Measurements from ENCODE around the gene ASB6.
"Not testable (repeated sequence)": the region's sequence is repeated elsewhere in the genome, so short reads cannot be mapped to it uniquely, and the experiment has no call there.

Gene ASB6

GRCh38 chr9:129637673-129638439, 4.1 kb downstream of the ASB6 start:
- peaks cover 51% of the 10 kb centered on the region for H3K79me2 ChIP-seq (ENCODE audit: insufficient read depth, low read length)
- H3K9ac ChIP-seq (ENCODE audit: low read depth, low read length) = no peak overlapping the region
- H3K9me3 ChIP-seq (ENCODE audit: insufficient read depth, low read length, severe bottlenecking) = no peaks in the 10 kb centered on the region
- H3K4me1 ChIP-seq (ENCODE audit: insufficient read depth, low read length) = peaks cover 32% of the 10 kb centered on the region
- H2AFZ ChIP-seq (ENCODE audit: low read depth, low read length) = no peak overlapping the region
- no peak overlapping the region for H3K27ac ChIP-seq (ENCODE audit: low read length)
- no peak for TF ChIP-seq EZH2 (IDR thresholded peaks at IDR 0.05; ENCODE audit: borderline replicate concordance, low read depth, low read length, severe bottlenecking)
- no peak for TF ChIP-seq CTCF (IDR thresholded peaks at IDR 0.05; ENCODE audit: borderline replicate concordance, extremely low read depth, low read length, poor library complexity, severe bottlenecking)
- peaks cover 62% of the 10 kb centered on the region for H3K36me3 ChIP-seq (ENCODE audit: insufficient read depth, low read length)
- DNase-seq = no peak
- no peaks in the 10 kb centered on the region for H3K27me3 ChIP-seq (ENCODE audit: insufficient read depth, low read length, poor library complexity)
- peaks cover 73% of the 10 kb centered on the region for H4K20me1 ChIP-seq (ENCODE audit: insufficient read depth, low read length)
- H3K4me3 ChIP-seq (ENCODE audit: low read depth in 1 of 2, low read length in 2 of 2) = no peak overlapping the region
- no peak overlapping the region for H3K4me2 ChIP-seq (ENCODE audit: insufficient read depth, low read length)
- no peak for ATAC-seq (ENCODE audit: insufficient read depth, low read depth)

GRCh38 chr9:129637102-129637501, 4.8 kb downstream of the ASB6 start:
- Histone ChIP-seq H3K27ac (ENCODE audit: low read length) (no peak overlapping the region), H3K79me2 (ENCODE audit: insufficient read depth, low read length) (peaks cover 59% of the 10 kb centered on the region), H3K4me2 (ENCODE audit: insufficient read depth, low read length) (no peak overlapping the region), H4K20me1 (ENCODE audit: insufficient read depth, low read length) (peaks cover 80% of the 10 kb centered on the region), H3K4me3 (ENCODE audit: low read depth in 1 of 2, low read length in 2 of 2) (no peak overlapping the region), H3K27me3 (ENCODE audit: insufficient read depth, low read length, poor library complexity) (no peaks in the 10 kb centered on the region), H3K9me3 (ENCODE audit: insufficient read depth, low read length, severe bottlenecking) (no peaks in the 10 kb centered on the region), H3K9ac (ENCODE audit: low read depth, low read length) (no peak overlapping the region), H3K4me1 (ENCODE audit: insufficient read depth, low read length) (peaks cover 27% of the 10 kb centered on the region), H3K36me3 (ENCODE audit: insufficient read depth, low read length) (peaks cover 69% of the 10 kb centered on the region), H2AFZ (ENCODE audit: low read depth, low read length) (no peak overlapping the region)
- TF ChIP-seq CTCF (IDR thresholded peaks at IDR 0.05; ENCODE audit: borderline replicate concordance, extremely low read depth, low read length, poor library complexity, severe bottlenecking) (no peak), EZH2 (IDR thresholded peaks at IDR 0.05; ENCODE audit: borderline replicate concordance, low read depth, low read length, severe bottlenecking) (no peak)
- no peak for DNase-seq
- ATAC-seq (ENCODE audit: insufficient read depth, low read depth) = no peak

GRCh38 chr9:129636343-129636742, 5.6 kb downstream of the ASB6 start:
- peaks cover 84% of the 10 kb centered on the region for H4K20me1 ChIP-seq (ENCODE audit: insufficient read depth, low read length)
- not testable (repeated sequence) for H3K4me2 ChIP-seq (ENCODE audit: insufficient read depth, low read length); H2AFZ ChIP-seq (ENCODE audit: low read depth, low read length); H3K27me3 ChIP-seq (ENCODE audit: insufficient read depth, low read length, poor library complexity); DNase-seq; H3K4me3 ChIP-seq (ENCODE audit: low read depth in 1 of 2, low read length in 2 of 2); H3K9ac ChIP-seq (ENCODE audit: low read depth, low read length); H3K9me3 ChIP-seq (ENCODE audit: insufficient read depth, low read length, severe bottlenecking); H3K27ac ChIP-seq (ENCODE audit: low read length); ATAC-seq (ENCODE audit: insufficient read depth, low read depth)
- H3K36me3 ChIP-seq (ENCODE audit: insufficient read depth, low read length) = peaks cover 71% of the 10 kb centered on the region
- H3K79me2 ChIP-seq (ENCODE audit: insufficient read depth, low read length) = peaks cover 60% of the 10 kb centered on the region
- H3K4me1 ChIP-seq (ENCODE audit: insufficient read depth, low read length) = peaks cover 24% of the 10 kb centered on the region

- H3K9me3 ChIP-seq (ENCODE audit: insufficient read depth, low read length, severe bottlenecking) = no peaks in the 10 kb centered on the region
- no peak for DNase-seq
- H3K36me3 ChIP-seq (ENCODE audit: insufficient read depth, low read length) = peaks cover 74% of the 10 kb centered on the region
- no peak overlapping the region for H3K4me2 ChIP-seq (ENCODE audit: insufficient read depth, low read length)
- H4K20me1 ChIP-seq (ENCODE audit: insufficient read depth, low read length) = peaks cover 84% of the 10 kb centered on the region
- H3K79me2 ChIP-seq (ENCODE audit: insufficient read depth, low read length) = peaks cover 60% of the 10 kb centered on the region
- peaks cover 15% of the 10 kb centered on the region for H3K4me1 ChIP-seq (ENCODE audit: insufficient read depth, low read length)
- no peak overlapping the region for H3K9ac ChIP-seq (ENCODE audit: low read depth, low read length)
- no peak for ATAC-seq (ENCODE audit: insufficient read depth, low read depth)
- no peak overlapping the region for H3K27ac ChIP-seq (ENCODE audit: low read length)
- TF ChIP-seq EZH2 (IDR thresholded peaks at IDR 0.05; ENCODE audit: borderline replicate concordance, low read depth, low read length, severe bottlenecking) = no peak
- no peak for TF ChIP-seq CTCF (IDR thresholded peaks at IDR 0.05; ENCODE audit: borderline replicate concordance, extremely low read depth, low read length, poor library complexity, severe bottlenecking)
- H2AFZ ChIP-seq (ENCODE audit: low read depth, low read length) = no peak overlapping the region
- H3K4me3 ChIP-seq (ENCODE audit: low read depth in 1 of 2, low read length in 2 of 2) = no peak overlapping the region
- no peaks in the 10 kb centered on the region for H3K27me3 ChIP-seq (ENCODE audit: insufficient read depth, low read length, poor library complexity)
These were observed 6.6 kb downstream of the ASB6 start for GRCh38 chr9:129635099-129636065.

All from DND-41 (cell line).